GM19438 (cell line): ENCODE measurements around the gene SOCS2.

ENCODE experiments used
- ATAC-seq: cut with Tn5 transposase; IDR thresholded peaks from one replicate; pipeline ENCODE4 v1.9.1; 2021; ENCODE audit warnings: low read depth; ENCODE audit not compliant: unreplicated experiment

SOCS2 gene

GRCh38 chr12:93565760-93566159, 6.7 kb upstream of the SOCS2 start:
- ATAC-seq = no peak

GRCh38 chr12:93567174-93567573, 5.3 kb upstream of the SOCS2 start:
- no peak for ATAC-seq

- ATAC-seq = no peak
These were observed 4.4 kb upstream of the SOCS2 start for GRCh38 chr12:93568091-93568490.

GRCh38 chr12:93569301-93569655, 3.2 kb upstream of the SOCS2 start:
- no peak for ATAC-seq

- ATAC-seq = peak; percentile 51
These were observed 2.6 kb upstream of the SOCS2 start for GRCh38 chr12:93569656-93570551.

- peak; percentile 40 for ATAC-seq
These were observed 1.7 kb upstream of the SOCS2 start for GRCh38 chr12:93570552-93571364.

- ATAC-seq = peak; percentile 17
These were observed 1.0 kb upstream of the SOCS2 start for GRCh38 chr12:93571365-93571924.

- ATAC-seq = no peak
These were observed 457 bp downstream of the SOCS2 start for GRCh38 chr12:93572712-93573551.

GRCh38 chr12:93573552-93574223, 1.2 kb downstream of the SOCS2 start:
- no peak for ATAC-seq

- no peak for ATAC-seq
These were observed 4.7 kb downstream of the SOCS2 start for GRCh38 chr12:93577222-93577621.

- ATAC-seq = no peak
These were observed 5.7 kb downstream of the SOCS2 start for GRCh38 chr12:93578221-93578620.

- no peak for ATAC-seq
These were observed 8.2 kb downstream of the SOCS2 start for GRCh38 chr12:93580682-93581081.

- ATAC-seq = no peak
These were observed 8.9 kb downstream of the SOCS2 start for GRCh38 chr12:93581370-93581769.

- no peak for ATAC-seq
These were observed 9.9 kb downstream of the SOCS2 start for GRCh38 chr12:93582351-93582750.

GRCh38 chr12:93583627-93584392, 11.3 kb downstream of the SOCS2 start:
- no peak for ATAC-seq

- no peak for ATAC-seq
These were observed 12.8 kb downstream of the SOCS2 start for GRCh38 chr12:93585247-93585646.

GRCh38 chr12:93587611-93588010, 15.1 kb downstream of the SOCS2 start:
- ATAC-seq = no peak

GRCh38 chr12:93589081-93589480, 16.6 kb downstream of the SOCS2 start:
- no peak for ATAC-seq
